Endothelial cell of umbilical vein (primary cell): ENCODE measurements around the gene CYP26A1. TPM values are rescaled to one million over a fixed set of nuclear protein-coding genes. Genes with fewer than 3 reads are reported as not detected.

Source experiments
- BruUV-seq: library from RNA; stranded (reverse); fragments of 400-500 nt; replicated peaks from 2 replicates; lab custom pipeline; 2021; lab: Mats Ljungman, UMichigan
- CTCF ChIA-PET: fragments of 300-600, 350-600 bp; sonication (Branson Sonifier 250); formaldehyde crosslinking; loops from one replicate; lab custom pipeline; 2021; ENCODE audit warnings: antibody characterized with exemption, inconsistent platforms; lab: Charles Lee
- POLR2A ChIA-PET: fragments of 300-600, 350-600 bp; sonication (Branson Sonifier 250); formaldehyde crosslinking; loops from one replicate; lab custom pipeline; 2021; ENCODE audit warnings: antibody characterized with exemption, inconsistent platforms; lab: Charles Lee
- DNase-seq: peaks from one replicate; pipeline ENCODE4 v3.0.0-alpha.2; 2011; ENCODE audit warnings: low read depth, low spot score
- FAIRE-seq: peaks from 2 replicates; lab custom pipeline; 2011; peaks lifted over from hg19 to GRCh38; lab: Jason Lieb, UNC
- H2AFZ ChIP-seq: 2 replicates; pipeline ENCODE4 v1.6.0; 2012; ENCODE audit warnings: low read depth, low read length, control low read depth, inconsistent platforms
- H3K27ac ChIP-seq: 2 replicates; pipeline ENCODE4 v1.5.1; 2011; ENCODE audit warnings: low read depth, mild to moderate bottlenecking, control low read depth, low read length, moderate library complexity; ENCODE audit not compliant: insufficient read depth
- H3K27me3 ChIP-seq, 2 experiments: 2 replicates each; pipeline versions ENCODE4 v1.6.0 to v1.6.1; 2011; ENCODE audit warnings: low read length in 2 of 2, mixed read lengths in 1 of 2; ENCODE audit not compliant: control insufficient read depth in 2 of 2, insufficient read depth in 2 of 2
- H3K36me3 ChIP-seq, 2 experiments: 2 replicates in 1 of 2; 3 replicates in 1 of 2; pipeline ENCODE4 v1.5.1; 2011; ENCODE audit warnings: low read length in 2 of 2, mild to moderate bottlenecking in 1 of 2, moderate library complexity in 1 of 2; ENCODE audit not compliant: control insufficient read depth in 2 of 2, insufficient read depth in 2 of 2; ENCODE audit errors: extremely low read depth in 1 of 2
- H3K4me1 ChIP-seq: 3 replicates; pipeline ENCODE4 v1.5.1; 2011; ENCODE audit warnings: mild to moderate bottlenecking, low read length; ENCODE audit not compliant: control insufficient read depth, insufficient read depth; ENCODE audit errors: extremely low read depth
- H3K4me2 ChIP-seq: 2 replicates; pipeline ENCODE4 v1.6.1; 2011; ENCODE audit warnings: low read length, control low read depth, mixed read lengths; ENCODE audit not compliant: insufficient read depth
- H3K4me3 ChIP-seq, 3 experiments: fragments of 200-600 bp in 1 of 3; sonication (generic), shearing (Covaris generic) in 1 of 3; replicated peaks in 1 of 3; 2 replicates each; pipeline ENCODE4 v1.5.1; 2011 to 2016; ENCODE audit warnings: control low read depth in 3 of 3, low read length in 3 of 3, mild to moderate bottlenecking in 2 of 3, inconsistent platforms in 1 of 3, low read depth in 1 of 3, moderate library complexity in 1 of 3; ENCODE audit not compliant: insufficient read depth in 1 of 3
- H3K79me2 ChIP-seq: 2 replicates; pipeline ENCODE4 v1.6.0; 2012; ENCODE audit warnings: low read length, inconsistent platforms; ENCODE audit not compliant: control insufficient read depth, insufficient read depth
- H3K9ac ChIP-seq: replicated peaks from 2 replicates; pipeline ENCODE3; 2011; ENCODE audit warnings: low read length, control low read depth; ENCODE audit not compliant: insufficient read depth; ENCODE audit errors: extremely low read depth
- H3K9me1 ChIP-seq: replicated peaks from 3 replicates; pipeline ENCODE4 v1.6.0; 2011; ENCODE audit warnings: mild to moderate bottlenecking, low read length; ENCODE audit not compliant: control insufficient read depth, insufficient read depth; ENCODE audit errors: extremely low read depth
- H3K9me3 ChIP-seq: replicated peaks from 2 replicates; pipeline ENCODE4 v1.5.1; 2012; ENCODE audit warnings: low read length, inconsistent platforms; ENCODE audit not compliant: control insufficient read depth, insufficient read depth
- H4K20me1 ChIP-seq: replicated peaks from 2 replicates; pipeline ENCODE3; 2011; ENCODE audit warnings: mild to moderate bottlenecking, low read length; ENCODE audit not compliant: control insufficient read depth, insufficient read depth; ENCODE audit errors: extremely low read depth
- EZH2 ChIP-seq: IDR thresholded peaks from 2 replicates; pipeline ENCODE4 v1.6.1; 2012; ENCODE audit warnings: borderline replicate concordance, low read depth, mild to moderate bottlenecking, moderate library complexity, low read length, inconsistent platforms; ENCODE audit not compliant: severe bottlenecking
- GATA2 ChIP-seq: IDR thresholded peaks from 2 replicates; pipeline ENCODE4 v1.7.0; 2011; ENCODE audit warnings: low read depth, mild to moderate bottlenecking, moderate library complexity, mixed read lengths, low read length; ENCODE audit not compliant: insufficient read length, insufficient read depth
- JUN ChIP-seq: IDR thresholded peaks from 2 replicates; pipeline ENCODE4 v1.6.1; 2011; ENCODE audit warnings: borderline replicate concordance, low read depth; ENCODE audit not compliant: insufficient read length, insufficient read depth
- MYC ChIP-seq: IDR thresholded peaks from one replicate; pipeline ENCODE4 v1.6.1; 2011; ENCODE audit warnings: mild to moderate bottlenecking, low read depth, low read length
- dilution Hi-C: fragments of 300-500 bp; cut with MboI; formaldehyde crosslinking; loops from one replicate; pipeline ENCODE4 v1.15.0; 2019; ENCODE audit warnings: low sequenced_read_pairs; ENCODE audit not compliant: extremely low pct_ligation_motif_present
- intact Hi-C: fragments of 100-400 bp; cut with micrococcal nuclease; formaldehyde crosslinking; loops from one replicate; pipeline ENCODE4 v1.10.0; 2022
- polyA plus RNA-seq, 4 experiments: library from polyadenylated mRNA; depleted of rRNA in 3 of 4; stranded (reverse) in 3 of 4; unstranded in 1 of 4; fragments of >200 nt; gene quantifications; 2 replicates each; pipeline versions ENCODE4 v1.2.1 to v1.2.3, GENCODE V29; 2011 to 2012; ENCODE audit warnings: missing spikeins in 1 of 4
- total RNA-seq: library from RNA; stranded (reverse); gene quantifications from 2 replicates; pipeline ENCODE4 v1.2.3, GENCODE V29; 2021

The CYP26A1 gene
- total and polyA plus RNA-seq, 2 donors (not counting 3 experiments of a cell fraction or from before 2014, with no cell fraction given): 0.95 to 4.4 TPM

DNA sequence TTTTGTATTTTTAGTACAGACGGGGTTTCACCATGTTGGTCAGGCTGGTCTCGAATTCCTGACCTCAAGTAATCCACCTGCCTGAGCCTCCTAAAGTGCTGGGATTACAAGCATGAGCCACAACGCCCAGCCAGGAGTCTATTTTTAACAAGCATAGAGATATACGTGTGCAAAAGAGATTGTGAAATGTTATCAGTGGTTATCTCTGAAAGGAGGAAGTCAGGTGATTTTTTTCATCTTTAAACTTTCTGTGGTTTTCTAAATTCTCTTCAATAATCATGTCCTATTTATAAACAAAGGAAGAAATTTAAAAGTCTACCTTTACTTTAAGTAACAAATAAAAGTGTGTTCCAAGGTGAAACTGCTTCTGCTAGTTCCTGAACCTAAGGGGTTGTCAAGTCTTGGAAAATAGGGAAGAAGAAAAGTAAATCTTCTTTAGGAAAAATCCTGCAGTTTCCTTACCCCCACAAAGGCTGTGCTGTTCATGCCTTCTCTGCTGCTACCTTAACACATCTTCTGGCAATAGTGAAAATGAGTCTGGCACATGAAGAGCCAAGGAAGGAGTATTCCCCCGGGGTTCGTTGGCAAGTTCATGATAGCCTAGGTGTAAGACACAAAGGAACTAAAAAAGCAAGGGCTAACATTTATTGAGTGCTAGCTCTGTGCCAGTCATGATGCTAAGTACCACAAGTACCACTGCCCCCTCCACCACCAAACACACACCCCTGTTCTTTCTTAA is 51.1 kb downstream of the CYP26A1 start:
- Histone ChIP-seq H3K9me1 (no peaks in the 10 kb centered on the region), H4K20me1 (no peaks in the 10 kb centered on the region), H3K4me2 (no peak overlapping the region), H3K4me1 (no peaks in the 10 kb centered on the region), H3K4me3 (no peak overlapping the region), H3K36me3 (no peaks in the 10 kb centered on the region), H3K27me3 (peaks cover 0 to 2% of the 10 kb centered on the region in 2 experiments), H3K79me2 (no peaks in the 10 kb centered on the region), H3K9me3 (no peaks in the 10 kb centered on the region), H2AFZ (no peak overlapping the region), H3K27ac (no peak overlapping the region), H3K9ac (no peak overlapping the region)
- FAIRE-seq (no peak), DNase-seq (no peak)
- intact Hi-C loops (no loop called here), dilution Hi-C loops (loop anchor here (25.0 kb wide), 1 partner anchor 163 kb away; no protein-coding TSS in a partner anchor)
- BruUV-seq: no TSS peak
- POLR2A ChIA-PET: no interaction called here
- CTCF ChIA-PET: no interaction called here
- TF ChIP-seq GATA2 (no peak), EZH2 (no peak), JUN (no peak)

DNA sequence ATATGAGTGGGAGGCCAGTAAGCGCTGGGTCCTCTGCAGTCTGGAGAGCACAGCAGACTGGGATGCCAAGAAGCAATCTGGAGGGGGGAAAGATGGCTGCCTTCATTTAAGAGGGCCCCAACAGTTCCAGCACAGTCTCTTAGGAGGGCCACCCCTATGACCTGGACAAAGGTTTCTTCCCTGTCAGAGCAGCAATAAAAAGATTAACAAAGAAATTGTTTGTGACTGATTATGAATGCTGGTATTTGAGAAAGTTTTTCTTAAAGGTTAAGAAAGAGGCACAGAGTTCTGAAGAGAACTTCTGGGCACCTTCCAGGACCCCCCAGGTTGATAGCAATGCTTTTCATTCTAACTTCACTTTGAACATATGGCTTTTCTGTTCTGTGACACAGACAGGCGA is 52.3 kb downstream of the CYP26A1 start:
- Histone ChIP-seq H2AFZ (no peak overlapping the region), H3K79me2 (no peaks in the 10 kb centered on the region), H3K27ac (no peak overlapping the region), H3K27me3 (peaks cover 0 to 2% of the 10 kb centered on the region in 2 experiments), H3K9me3 (no peaks in the 10 kb centered on the region), H3K36me3 (no peaks in the 10 kb centered on the region), H3K9ac (no peak overlapping the region), H4K20me1 (no peaks in the 10 kb centered on the region), H3K4me3 (no peak overlapping the region), H3K4me2 (no peak overlapping the region), H3K9me1 (no peaks in the 10 kb centered on the region), H3K4me1 (no peaks in the 10 kb centered on the region)
- dilution Hi-C loops: no loop called here
- BruUV-seq: no TSS peak
- no peak for TF ChIP-seq MYC
- DNase-seq (no peak), FAIRE-seq (no peak)
- ChIA-PET CTCF (interaction anchor here (1.1 to 1.4 kb wide), 2 partner anchors 10 to 11 kb away, joined by 4 read pairs; no protein-coding TSS in a partner anchor), POLR2A (no interaction called here)
- intact Hi-C loops: no loop called here
